Neural progenitor cell (in vitro differentiated cells): ENCODE results near the gene PARN. TPM values are rescaled to one million over a fixed set of nuclear protein-coding genes. Genes with fewer than 3 reads are reported as not detected.
A peak's percentile ranks its signal among the peaks of the same experiment; 100 is the strongest.

Source experiments
- DNase-seq: peaks from one replicate; pipeline ENCODE4 v3.0.0-alpha.2; 2016; ENCODE audit warnings: low spot score
- H2AFZ ChIP-seq: fragments of 200-600 bp; sonication (generic); replicated peaks from 2 replicates; pipeline ENCODE4 v1.6.1; 2016; ENCODE audit warnings: antibody characterized with exemption
- H3F3A ChIP-seq: fragments of 200-600 bp; sonication (generic); 2 replicates; pipeline ENCODE4 v1.6.1; 2016; ENCODE audit warnings: antibody characterized with exemption, low read depth
- H3K27ac ChIP-seq: fragments of 200-600 bp; sonication (generic); 2 replicates; pipeline ENCODE4 v1.5.1; 2016; ENCODE audit warnings: mild to moderate bottlenecking
- H3K27me3 ChIP-seq: fragments of 200-600 bp; sonication (generic); 2 replicates; pipeline ENCODE4 v1.6.1; 2016; ENCODE audit warnings: mild to moderate bottlenecking, moderate library complexity
- H3K36me3 ChIP-seq: fragments of 200-600 bp; sonication (generic); 2 replicates; pipeline ENCODE4 v1.5.1; 2016
- H3K4me1 ChIP-seq: fragments of 200-600 bp; sonication (generic); 2 replicates; pipeline ENCODE4 v1.6.1; 2016; ENCODE audit warnings: mixed run types
- H3K4me2 ChIP-seq: fragments of 200-600 bp; sonication (generic); 2 replicates; pipeline ENCODE4 v1.6.1; 2016
- H3K4me3 ChIP-seq: fragments of 200-600 bp; sonication (generic); 2 replicates; pipeline ENCODE4 v1.5.1; 2016
- H3K79me2 ChIP-seq: fragments of 200-600 bp; sonication (generic); 2 replicates; pipeline ENCODE4 v1.6.1; 2016; ENCODE audit warnings: low read depth
- H3K9ac ChIP-seq: fragments of 200-600 bp; sonication (generic); 2 replicates; pipeline ENCODE4 v1.6.1; 2016
- H3K9me3 ChIP-seq: fragments of 200-600 bp; sonication (generic); 2 replicates; pipeline ENCODE4 v1.5.1; 2016; ENCODE audit warnings: low read depth
- H4K20me1 ChIP-seq: fragments of 200-600 bp; sonication (generic); 2 replicates; pipeline ENCODE4 v1.6.1; 2016; ENCODE audit warnings: low read depth
- H3K27ac Mint-ChIP-seq: 3 replicates; pipeline ENCODE4 v1.8.0; 2021; ENCODE audit warnings: mixed read lengths
- H3K27me3 Mint-ChIP-seq: 2 replicates; pipeline ENCODE4 v1.8.0; 2022; ENCODE audit warnings: low read depth, mild to moderate bottlenecking, inconsistent platforms, moderate library complexity, mixed read lengths; ENCODE audit not compliant: insufficient read depth
- H3K36me3 Mint-ChIP-seq: 3 replicates; pipeline ENCODE4 v1.8.0; 2021; ENCODE audit warnings: mixed read lengths
- H3K4me1 Mint-ChIP-seq: 3 replicates; pipeline ENCODE4 v1.8.0; 2021; ENCODE audit warnings: mixed read lengths
- H3K4me3 Mint-ChIP-seq: 3 replicates; pipeline ENCODE4 v1.8.0; 2021; ENCODE audit warnings: mild to moderate bottlenecking, moderate library complexity, mixed read lengths
- H3K9me3 Mint-ChIP-seq: 3 replicates; pipeline ENCODE4 v1.8.0; 2020; ENCODE audit warnings: mixed read lengths
- CTCF ChIP-seq: fragments of 200-600 bp; sonication (generic); IDR thresholded peaks from 2 replicates; pipeline ENCODE4 v1.5.1; 2017; ENCODE audit warnings: antibody characterized with exemption, mild to moderate bottlenecking
- EZH2 ChIP-seq: fragments of 200-600 bp; sonication (generic); IDR thresholded peaks from 2 replicates; pipeline ENCODE4 v1.6.1; 2017; ENCODE audit warnings: antibody characterized with exemption, mild to moderate bottlenecking, moderate library complexity
- EZH2phosphoT487 ChIP-seq: fragments of 200-600 bp; sonication (generic); IDR thresholded peaks from 2 replicates; pipeline ENCODE4 v1.6.1; 2017; ENCODE audit warnings: antibody characterized with exemption
- total RNA-seq: library from RNA; depleted of rRNA; stranded (reverse); fragments of >200 nt; gene quantifications from 2 replicates; pipeline ENCODE4 v1.2.3, GENCODE V29; 2015; ENCODE audit warnings: low replicate concordance

PARN gene
- total RNA-seq, 1 donor from 2014 or later: 53.5 TPM

GRCh38 chr16:14462811-14463210 lies 167.2 kb downstream of the PARN start:
- Histone ChIP-seq H3K9me3 (peaks cover 10% of the 10 kb centered on the region), H4K20me1 (no peaks in the 10 kb centered on the region), H2AFZ (no peak overlapping the region), H3K4me3 (no peak overlapping the region), H3K27me3 (no peaks in the 10 kb centered on the region), H3F3A (peaks cover 11% of the 10 kb centered on the region), H3K36me3 (no peaks in the 10 kb centered on the region), H3K4me1 (peaks cover 12% of the 10 kb centered on the region), H3K27ac (no peak overlapping the region), H3K4me2 (no peak overlapping the region), H3K9ac (no peak overlapping the region), H3K79me2 (no peaks in the 10 kb centered on the region)
- no peak for DNase-seq
- peaks cover 11% of the 10 kb centered on the region for H3K36me3 Mint-ChIP-seq
- H3K27me3 Mint-ChIP-seq: no peaks in the 10 kb centered on the region
- H3K4me1 Mint-ChIP-seq: peaks cover 3% of the 10 kb centered on the region
- peaks cover 8% of the 10 kb centered on the region for H3K9me3 Mint-ChIP-seq
- no peak overlapping the region for H3K27ac Mint-ChIP-seq
- H3K4me3 Mint-ChIP-seq: no peak overlapping the region
- TF ChIP-seq CTCF (no peak), EZH2phosphoT487 (no peak), EZH2 (no peak)

GRCh38 chr16:14460726-14461125 lies 169.3 kb downstream of the PARN start:
- H3K27ac ChIP-seq: no peak overlapping the region
- H3K4me1 ChIP-seq: peaks cover 12% of the 10 kb centered on the region
- H2AFZ ChIP-seq: no peak overlapping the region
- no peak for TF ChIP-seq EZH2phosphoT487
- TF ChIP-seq CTCF: no peak
- no peak for TF ChIP-seq EZH2
- H3K4me3 ChIP-seq: no peak overlapping the region
- no peaks in the 10 kb centered on the region for H3K36me3 ChIP-seq
- DNase-seq: no peak
- no peaks in the 10 kb centered on the region for H3K79me2 ChIP-seq
- Mint-ChIP-seq H3K27ac (no peak overlapping the region), H3K9me3 (peaks cover 8% of the 10 kb centered on the region), H3K27me3 (no peaks in the 10 kb centered on the region), H3K4me3 (no peak overlapping the region), H3K4me1 (peaks cover 4% of the 10 kb centered on the region), H3K36me3 (peaks cover 11% of the 10 kb centered on the region)
- no peaks in the 10 kb centered on the region for H4K20me1 ChIP-seq
- H3K9me3 ChIP-seq: peaks cover 10% of the 10 kb centered on the region
- H3K4me2 ChIP-seq: no peak overlapping the region
- no peak overlapping the region for H3K9ac ChIP-seq
- H3K27me3 ChIP-seq: no peaks in the 10 kb centered on the region
- peaks cover 11% of the 10 kb centered on the region for H3F3A ChIP-seq

- Histone ChIP-seq H3K27ac (no peak overlapping the region), H3K79me2 (no peaks in the 10 kb centered on the region), H3K4me1 (peaks cover 12% of the 10 kb centered on the region), H3K4me2 (peak overlapping the region; percentile 45), H3K9me3 (no peaks in the 10 kb centered on the region), H3K36me3 (no peaks in the 10 kb centered on the region), H4K20me1 (no peaks in the 10 kb centered on the region), H3K4me3 (no peak overlapping the region), H3F3A (peaks cover 11% of the 10 kb centered on the region), H2AFZ (no peak overlapping the region), H3K9ac (no peak overlapping the region), H3K27me3 (no peaks in the 10 kb centered on the region)
- peaks cover 3% of the 10 kb centered on the region for H3K9me3 Mint-ChIP-seq
- no peak overlapping the region for H3K27ac Mint-ChIP-seq
- H3K27me3 Mint-ChIP-seq: no peaks in the 10 kb centered on the region
- peaks cover 7% of the 10 kb centered on the region for H3K36me3 Mint-ChIP-seq
- H3K4me1 Mint-ChIP-seq: peaks cover 4% of the 10 kb centered on the region
- TF ChIP-seq EZH2: no peak
- no peak for TF ChIP-seq EZH2phosphoT487
- no peak for TF ChIP-seq CTCF
- peak; percentile 52 for DNase-seq
- no peak overlapping the region for H3K4me3 Mint-ChIP-seq
Measured at GRCh38 chr16:14458576-14458975, 171.5 kb downstream of the PARN start.
